ENCODE measurements around the gene KIAA0319L.

The KIAA0319L gene

GRCh38 chr1:35561972-35562680 is 4.9 kb upstream of the KIAA0319L start:
- Histone ChIP-seq H3K4me3 (ENCODE audit: extremely low read depth, insufficient read depth, low read length, poor library complexity, severe bottlenecking) (no peak overlapping the region), H3K9me3 (ENCODE audit: control insufficient read depth, low read length) (no peaks in the 10 kb centered on the region), H3K27ac (ENCODE audit: low read depth, low read length, severe bottlenecking) (no peak overlapping the region), H3K36me3 (ENCODE audit: control insufficient read depth, insufficient read depth, low read length) (peaks cover 55% of the 10 kb centered on the region), H3K4me1 (ENCODE audit: control insufficient read depth, insufficient read depth, low read length, poor library complexity, severe bottlenecking) (peaks cover 10% of the 10 kb centered on the region)
- 96% methylated on average over 12 of the region's 15 CpGs for WGBS, 2 experiments (ENCODE audit: insufficient coverage in 2 of 2)

GRCh38 chr1:35561297-35561971 is 4.2 kb upstream of the KIAA0319L start:
- peaks cover 12% of the 10 kb centered on the region for H3K4me1 ChIP-seq (ENCODE audit: control insufficient read depth, insufficient read depth, low read length, poor library complexity, severe bottlenecking)
- peaks cover 51% of the 10 kb centered on the region for H3K36me3 ChIP-seq (ENCODE audit: control insufficient read depth, insufficient read depth, low read length)
- 88 to 96% methylated on average over 8 to 9 of the region's 11 CpGs for WGBS, 2 experiments (ENCODE audit: insufficient coverage in 2 of 2)
- no peak overlapping the region for H3K4me3 ChIP-seq (ENCODE audit: extremely low read depth, insufficient read depth, low read length, poor library complexity, severe bottlenecking)
- no peak overlapping the region for H3K27ac ChIP-seq (ENCODE audit: low read depth, low read length, severe bottlenecking)
- no peaks in the 10 kb centered on the region for H3K9me3 ChIP-seq (ENCODE audit: control insufficient read depth, low read length)

- peaks cover 48% of the 10 kb centered on the region for H3K36me3 ChIP-seq (ENCODE audit: control insufficient read depth, insufficient read depth, low read length)
- H3K9me3 ChIP-seq (ENCODE audit: control insufficient read depth, low read length): no peaks in the 10 kb centered on the region
- H3K4me3 ChIP-seq (ENCODE audit: extremely low read depth, insufficient read depth, low read length, poor library complexity, severe bottlenecking): no peak overlapping the region
- H3K4me1 ChIP-seq (ENCODE audit: control insufficient read depth, insufficient read depth, low read length, poor library complexity, severe bottlenecking): peaks cover 21% of the 10 kb centered on the region
- 92 to 95% methylated on average over 35 to 44 of the region's 44 CpGs for WGBS, 2 experiments (ENCODE audit: insufficient coverage in 2 of 2)
- H3K27ac ChIP-seq (ENCODE audit: low read depth, low read length, severe bottlenecking): no peak overlapping the region
Measured at GRCh38 chr1:35560256-35561225, 3.3 kb upstream of the KIAA0319L start.

GRCh38 chr1:35559317-35559944 is 2.2 kb upstream of the KIAA0319L start:
- Histone ChIP-seq H3K9me3 (ENCODE audit: control insufficient read depth, low read length) (no peaks in the 10 kb centered on the region), H3K27ac (ENCODE audit: low read depth, low read length, severe bottlenecking) (no peak overlapping the region), H3K4me3 (ENCODE audit: extremely low read depth, insufficient read depth, low read length, poor library complexity, severe bottlenecking) (no peak overlapping the region)

GRCh38 chr1:35558374-35559316 is 1.4 kb upstream of the KIAA0319L start:
- Histone ChIP-seq H3K4me1 (ENCODE audit: control insufficient read depth, insufficient read depth, low read length, poor library complexity, severe bottlenecking) (peaks cover 34% of the 10 kb centered on the region), H3K27ac (ENCODE audit: low read depth, low read length, severe bottlenecking) (peak overlapping the region; percentile 93)
- WGBS, 2 experiments (ENCODE audit: insufficient coverage in 2 of 2): 29 to 53% methylated on average over 11 to 21 of the region's 26 CpGs

More at GRCh38 chr1:35559317-35559944, 2.2 kb upstream of the KIAA0319L start:
- WGBS, 2 experiments (ENCODE audit: insufficient coverage in 2 of 2): 89 to 91% methylated on average over 6 to 7 of the region's 7 CpGs
- Histone ChIP-seq H3K36me3 (ENCODE audit: control insufficient read depth, insufficient read depth, low read length) (peaks cover 40% of the 10 kb centered on the region), H3K4me1 (ENCODE audit: control insufficient read depth, insufficient read depth, low read length, poor library complexity, severe bottlenecking) (peaks cover 32% of the 10 kb centered on the region)

GRCh38 chr1:35557611-35558373 is 589 bp upstream of the KIAA0319L start, which contains the start of gene NCDN:
TSS of gene NCDN (plus strand) at chr1:35557799. CDS start at chr1:35558191, 392 bp downstream.
- WGBS, 2 experiments (ENCODE audit: insufficient coverage in 2 of 2): 0 to 1% methylated on average over 42 to 49 of the region's 58 CpGs
- peaks cover 43% of the 10 kb centered on the region for H3K36me3 ChIP-seq (ENCODE audit: control insufficient read depth, insufficient read depth, low read length)
- H3K9me3 ChIP-seq (ENCODE audit: control insufficient read depth, low read length): no peaks in the 10 kb centered on the region
- H3K4me1 ChIP-seq (ENCODE audit: control insufficient read depth, insufficient read depth, low read length, poor library complexity, severe bottlenecking): peaks cover 34% of the 10 kb centered on the region
- H3K27ac ChIP-seq (ENCODE audit: low read depth, low read length, severe bottlenecking): peak within 1 kb of the TSS; percentile 93
- H3K4me3 ChIP-seq (ENCODE audit: extremely low read depth, insufficient read depth, low read length, poor library complexity, severe bottlenecking): peak within 1 kb of the TSS; percentile 84

More at GRCh38 chr1:35558374-35559316, 1.4 kb upstream of the KIAA0319L start:
- peak overlapping the region; percentile 84 for H3K4me3 ChIP-seq (ENCODE audit: extremely low read depth, insufficient read depth, low read length, poor library complexity, severe bottlenecking)
- peaks cover 40% of the 10 kb centered on the region for H3K36me3 ChIP-seq (ENCODE audit: control insufficient read depth, insufficient read depth, low read length)
- H3K9me3 ChIP-seq (ENCODE audit: control insufficient read depth, low read length): no peaks in the 10 kb centered on the region

GRCh38 chr1:35556484-35557117 is 602 bp downstream of the KIAA0319L start:
- Histone ChIP-seq H3K4me1 (ENCODE audit: control insufficient read depth, insufficient read depth, low read length, poor library complexity, severe bottlenecking) (peaks cover 34% of the 10 kb centered on the region), H3K9me3 (ENCODE audit: control insufficient read depth, low read length) (no peaks in the 10 kb centered on the region), H3K4me3 (ENCODE audit: extremely low read depth, insufficient read depth, low read length, poor library complexity, severe bottlenecking) (peak overlapping the region; percentile 84), H3K27ac (ENCODE audit: low read depth, low read length, severe bottlenecking) (peak overlapping the region; percentile 93), H3K36me3 (ENCODE audit: control insufficient read depth, insufficient read depth, low read length) (peaks cover 47% of the 10 kb centered on the region)
- WGBS, 2 experiments (ENCODE audit: insufficient coverage in 2 of 2): 2 to 4% methylated on average over 13 to 16 of the region's 17 CpGs

GRCh38 chr1:35555601-35556477 is 1.4 kb downstream of the KIAA0319L start:
- Histone ChIP-seq H3K27ac (ENCODE audit: low read depth, low read length, severe bottlenecking) (no peak overlapping the region), H3K4me3 (ENCODE audit: extremely low read depth, insufficient read depth, low read length, poor library complexity, severe bottlenecking) (peak overlapping the region; percentile 84), H3K4me1 (ENCODE audit: control insufficient read depth, insufficient read depth, low read length, poor library complexity, severe bottlenecking) (peaks cover 34% of the 10 kb centered on the region), H3K36me3 (ENCODE audit: control insufficient read depth, insufficient read depth, low read length) (peaks cover 47% of the 10 kb centered on the region), H3K9me3 (ENCODE audit: control insufficient read depth, low read length) (no peaks in the 10 kb centered on the region)
- WGBS, 2 experiments (ENCODE audit: insufficient coverage in 2 of 2): 69 to 81% methylated on average over 7 to 8 of the region's 10 CpGs

All from mesodermal cell (in vitro differentiated cells).